Measurements from ENCODE around the gene SUV39H1.

Gene SUV39H1

DNA sequence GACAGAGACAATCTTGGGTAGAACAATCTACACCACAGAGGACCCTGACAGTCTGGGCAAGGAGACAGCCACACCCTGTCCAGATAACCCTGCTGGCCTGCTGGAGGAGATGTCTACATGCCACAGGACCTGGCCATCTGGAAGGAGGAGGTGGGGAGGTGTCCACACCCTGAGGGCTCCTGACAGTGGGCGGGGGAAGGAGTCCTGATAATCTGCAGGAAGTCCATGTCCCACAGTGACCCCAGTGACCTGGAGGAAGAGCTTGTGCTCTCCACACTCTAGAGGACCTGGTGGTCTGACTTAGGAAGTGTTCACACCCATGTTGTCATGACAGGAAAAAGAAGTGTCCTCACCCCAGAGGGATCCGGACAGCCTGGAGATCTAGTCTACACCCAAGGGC, 5.5 kb downstream of the SUV39H1 start:
- H2BK12ac ChIP-seq (ENCODE audit: low read length in 2 of 2), result no peak overlapping the region
- H3K9ac ChIP-seq (ENCODE audit: low read length), result no peak overlapping the region
- no peak overlapping the region for H3K14ac ChIP-seq (ENCODE audit: low read length in 2 of 2)
- peaks cover 2% of the 10 kb centered on the region for H3K4me1 ChIP-seq (ENCODE audit: control insufficient read depth, insufficient read depth, low read depth, low read length)
- H3K4ac ChIP-seq (ENCODE audit: low read depth in 1 of 2, low read length in 2 of 2), result no peak overlapping the region
- H3K4me2 ChIP-seq (ENCODE audit: low read length, poor library complexity, severe bottlenecking), result no peak overlapping the region
- no peak overlapping the region for H3K23ac ChIP-seq (ENCODE audit: low read length in 2 of 2)
- H3K18ac ChIP-seq (ENCODE audit: low read depth in 1 of 2, low read length in 2 of 2), result no peak overlapping the region
- H3K9me3 ChIP-seq (ENCODE audit: control insufficient read depth, low read length), result no peaks in the 10 kb centered on the region
- no peak overlapping the region for H4K8ac ChIP-seq (ENCODE audit: low read length)
- DNase-seq, result no peak
- no peak overlapping the region for H2BK120ac ChIP-seq (ENCODE audit: low read depth, low read length)
- peaks cover 34 to 58% of the 10 kb centered on the region in 2 experiments for H3K36me3 ChIP-seq (ENCODE audit: control insufficient read depth in 1 of 2, insufficient read depth in 2 of 2, low read depth in 1 of 2, low read length in 2 of 2)
- no peak overlapping the region for H4K91ac ChIP-seq (ENCODE audit: low read length)
- no peak overlapping the region for H2AK5ac ChIP-seq (ENCODE audit: low read length, severe bottlenecking)
- no peak overlapping the region for H3K4me3 ChIP-seq (ENCODE audit: insufficient read depth in 1 of 2, low read depth in 1 of 2, low read length in 2 of 2)
- no peak overlapping the region for H2BK15ac ChIP-seq (ENCODE audit: low read depth, poor library complexity, severe bottlenecking)
- WGBS, result 97% methylated on average over 2 of the region's 2 CpGs
- H3K79me1 ChIP-seq (replicated peaks; ENCODE audit: low read length, poor library complexity, severe bottlenecking), result peaks cover 38% of the 10 kb centered on the region
- H3K27me3 ChIP-seq (ENCODE audit: control insufficient read depth in 1 of 2, insufficient read depth in 1 of 2, low read length in 2 of 2), result peaks cover 0 to 10% of the 10 kb centered on the region in 2 experiments
- H3K27ac ChIP-seq (ENCODE audit: low read length, poor library complexity, severe bottlenecking), result no peak overlapping the region
- H2BK5ac ChIP-seq (ENCODE audit: low read depth, low read length, poor library complexity, severe bottlenecking), result no peak overlapping the region
- H2AFZ ChIP-seq (ENCODE audit: low read depth, low read length), result no peak overlapping the region

DNA sequence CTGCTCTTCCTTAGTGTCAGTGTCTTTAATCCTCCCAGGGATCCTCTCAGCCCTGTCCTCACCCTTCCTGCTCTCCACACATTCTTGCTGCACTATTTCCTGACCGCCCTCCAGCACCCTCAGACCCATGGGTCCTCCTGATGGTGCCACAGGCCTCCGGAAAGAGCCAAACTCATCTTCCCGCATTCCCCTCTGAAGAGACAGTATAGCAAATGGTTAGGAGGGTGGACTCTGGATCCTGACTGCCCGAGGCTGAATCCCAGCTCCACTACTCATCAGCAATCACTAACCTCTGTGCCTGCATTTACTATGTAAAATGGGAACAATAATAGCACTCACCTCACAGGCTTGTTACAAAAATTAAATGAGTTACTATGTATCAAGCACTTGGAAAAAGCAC, 6.2 kb downstream of the SUV39H1 start:
- Histone ChIP-seq H3K36me3 (ENCODE audit: control insufficient read depth in 1 of 2, insufficient read depth in 2 of 2, low read depth in 1 of 2, low read length in 2 of 2) (peaks cover 34 to 64% of the 10 kb centered on the region in 2 experiments), H3K4me1 (ENCODE audit: control insufficient read depth, insufficient read depth, low read depth, low read length) (no peaks in the 10 kb centered on the region), H3K4me3 (ENCODE audit: insufficient read depth in 1 of 2, low read depth in 1 of 2, low read length in 2 of 2) (no peak overlapping the region), H3K27me3 (ENCODE audit: control insufficient read depth in 1 of 2, insufficient read depth in 1 of 2, low read length in 2 of 2) (peaks cover 0 to 10% of the 10 kb centered on the region in 2 experiments), H2BK15ac (ENCODE audit: low read depth, poor library complexity, severe bottlenecking) (no peak overlapping the region), H3K79me1 (replicated peaks; ENCODE audit: low read length, poor library complexity, severe bottlenecking) (peaks cover 39% of the 10 kb centered on the region), H3K9me3 (ENCODE audit: control insufficient read depth, low read length) (no peaks in the 10 kb centered on the region), H4K91ac (ENCODE audit: low read length) (no peak overlapping the region), H2BK120ac (ENCODE audit: low read depth, low read length) (no peak overlapping the region), H3K4me2 (ENCODE audit: low read length, poor library complexity, severe bottlenecking) (no peak overlapping the region), H3K27ac (ENCODE audit: low read length, poor library complexity, severe bottlenecking) (no peak overlapping the region), H2AK5ac (ENCODE audit: low read length, severe bottlenecking) (no peak overlapping the region), H3K9ac (ENCODE audit: low read length) (no peak overlapping the region), H3K18ac (ENCODE audit: low read depth in 1 of 2, low read length in 2 of 2) (no peak overlapping the region), H2BK12ac (ENCODE audit: low read length in 2 of 2) (no peak overlapping the region), H3K23ac (ENCODE audit: low read length in 2 of 2) (no peak overlapping the region), H2AFZ (ENCODE audit: low read depth, low read length) (no peak overlapping the region), H3K4ac (ENCODE audit: low read depth in 1 of 2, low read length in 2 of 2) (no peak overlapping the region), H4K8ac (ENCODE audit: low read length) (no peak overlapping the region), H3K14ac (ENCODE audit: low read length in 2 of 2) (no peak overlapping the region), H2BK5ac (ENCODE audit: low read depth, low read length, poor library complexity, severe bottlenecking) (no peak overlapping the region)
- 100% methylated on average over 3 of the region's 4 CpGs for WGBS
- no peak for DNase-seq

DNA sequence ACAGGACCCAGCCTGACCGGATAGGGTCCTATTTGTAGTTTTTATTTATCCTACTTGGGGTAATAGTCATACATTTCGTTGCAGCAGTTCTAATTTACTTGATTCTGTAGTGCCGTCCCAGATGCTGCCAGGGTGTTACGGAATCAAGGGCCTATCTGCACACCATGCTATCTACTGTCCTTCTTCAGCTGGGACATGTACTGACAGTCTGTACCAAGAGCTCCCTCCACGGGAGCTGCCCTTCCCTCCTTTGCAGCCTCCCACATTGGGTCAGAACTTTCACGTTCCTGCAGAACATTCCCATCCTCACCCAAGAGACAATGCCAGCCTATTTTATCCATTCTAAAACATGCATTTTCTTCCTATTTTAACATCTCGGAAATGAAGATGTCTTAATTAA, 6.7 kb downstream of the SUV39H1 start:
- Histone ChIP-seq H3K79me1 (replicated peaks; ENCODE audit: low read length, poor library complexity, severe bottlenecking) (peaks cover 39% of the 10 kb centered on the region), H2AK5ac (ENCODE audit: low read length, severe bottlenecking) (no peak overlapping the region), H3K23ac (ENCODE audit: low read length in 2 of 2) (no peak overlapping the region), H3K18ac (ENCODE audit: low read depth in 1 of 2, low read length in 2 of 2) (no peak overlapping the region), H3K14ac (ENCODE audit: low read length in 2 of 2) (no peak overlapping the region), H2BK12ac (ENCODE audit: low read length in 2 of 2) (no peak overlapping the region), H3K4me3 (ENCODE audit: insufficient read depth in 1 of 2, low read depth in 1 of 2, low read length in 2 of 2) (no peak overlapping the region), H2BK120ac (ENCODE audit: low read depth, low read length) (no peak overlapping the region), H3K27me3 (ENCODE audit: control insufficient read depth in 1 of 2, insufficient read depth in 1 of 2, low read length in 2 of 2) (peaks cover 0 to 13% of the 10 kb centered on the region in 2 experiments), H4K91ac (ENCODE audit: low read length) (no peak overlapping the region), H3K9ac (ENCODE audit: low read length) (no peak overlapping the region), H4K8ac (ENCODE audit: low read length) (no peak overlapping the region), H2AFZ (ENCODE audit: low read depth, low read length) (no peak overlapping the region), H2BK15ac (ENCODE audit: low read depth, poor library complexity, severe bottlenecking) (no peak overlapping the region), H3K27ac (ENCODE audit: low read length, poor library complexity, severe bottlenecking) (no peak overlapping the region), H2BK5ac (ENCODE audit: low read depth, low read length, poor library complexity, severe bottlenecking) (no peak overlapping the region), H3K36me3 (ENCODE audit: control insufficient read depth in 1 of 2, insufficient read depth in 2 of 2, low read depth in 1 of 2, low read length in 2 of 2) (peaks cover 34 to 68% of the 10 kb centered on the region in 2 experiments), H3K4ac (ENCODE audit: low read depth in 1 of 2, low read length in 2 of 2) (no peak overlapping the region), H3K4me1 (ENCODE audit: control insufficient read depth, insufficient read depth, low read depth, low read length) (no peaks in the 10 kb centered on the region), H3K4me2 (ENCODE audit: low read length, poor library complexity, severe bottlenecking) (no peak overlapping the region), H3K9me3 (ENCODE audit: control insufficient read depth, low read length) (no peaks in the 10 kb centered on the region)
- whole genome bisulfite sequencing, result 91% methylated on average over 4 of the region's 7 CpGs
- DNase-seq, result no peak

DNA sequence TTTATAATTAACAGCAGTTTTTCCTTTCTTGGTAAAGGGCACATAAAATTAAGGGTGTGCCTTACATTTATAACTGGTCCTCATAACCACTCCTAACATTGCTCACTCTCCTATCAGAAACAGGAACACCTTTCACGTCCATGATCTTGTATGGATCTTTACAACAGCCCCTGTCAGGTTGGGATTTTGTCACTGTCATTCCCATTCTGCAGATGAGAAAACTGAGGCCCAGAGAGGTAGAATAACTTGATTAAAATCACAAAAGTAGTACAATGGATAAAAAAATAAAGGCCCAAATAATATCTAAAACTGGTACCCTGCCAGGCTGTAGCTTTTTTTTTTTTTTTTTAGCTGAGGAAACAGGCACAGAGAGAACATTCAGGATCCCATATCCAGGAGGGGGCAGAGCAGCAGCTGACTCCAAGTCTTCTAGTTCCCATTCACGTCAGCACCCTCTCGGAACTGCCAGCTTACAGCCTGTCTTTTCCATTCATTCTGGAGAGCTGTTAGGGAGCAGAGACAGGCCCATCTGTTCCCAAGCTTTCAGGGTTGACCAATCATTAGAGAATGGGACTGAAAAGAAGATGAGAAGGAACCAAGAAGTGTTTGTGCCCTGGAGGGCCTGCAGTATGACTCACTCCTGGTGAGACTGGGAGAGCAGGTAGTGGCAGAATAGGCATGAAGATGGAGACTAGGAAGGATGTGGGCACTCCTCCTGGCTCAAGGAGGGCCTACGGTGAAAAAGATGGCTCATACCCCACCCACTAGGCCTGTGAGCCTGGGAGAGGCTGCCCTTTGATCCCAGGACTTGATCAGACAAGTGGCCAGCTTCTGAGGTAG, 7.3 kb downstream of the SUV39H1 start:
- H2BK15ac ChIP-seq (ENCODE audit: low read depth, poor library complexity, severe bottlenecking), result no peak overlapping the region
- H3K27me3 ChIP-seq (ENCODE audit: control insufficient read depth in 1 of 2, insufficient read depth in 1 of 2, low read length in 2 of 2), result peaks cover 0 to 15% of the 10 kb centered on the region in 2 experiments
- H2AK5ac ChIP-seq (ENCODE audit: low read length, severe bottlenecking), result no peak overlapping the region
- no peak overlapping the region for H2BK12ac ChIP-seq (ENCODE audit: low read length in 2 of 2)
- H3K27ac ChIP-seq (ENCODE audit: low read length, poor library complexity, severe bottlenecking), result no peak overlapping the region
- no peaks in the 10 kb centered on the region for H3K4me1 ChIP-seq (ENCODE audit: control insufficient read depth, insufficient read depth, low read depth, low read length)
- WGBS, result 77% methylated on average over 4 of the region's 4 CpGs
- H4K8ac ChIP-seq (ENCODE audit: low read length), result no peak overlapping the region
- no peak overlapping the region for H3K4me3 ChIP-seq (ENCODE audit: insufficient read depth in 1 of 2, low read depth in 1 of 2, low read length in 2 of 2)
- DNase-seq, result peak; percentile 36
- peaks cover 34 to 73% of the 10 kb centered on the region in 2 experiments for H3K36me3 ChIP-seq (ENCODE audit: control insufficient read depth in 1 of 2, insufficient read depth in 2 of 2, low read depth in 1 of 2, low read length in 2 of 2)
- H2AFZ ChIP-seq (ENCODE audit: low read depth, low read length), result no peak overlapping the region
- no peak overlapping the region for H3K4me2 ChIP-seq (ENCODE audit: low read length, poor library complexity, severe bottlenecking)
- H2BK120ac ChIP-seq (ENCODE audit: low read depth, low read length), result no peak overlapping the region
- H3K79me1 ChIP-seq (replicated peaks; ENCODE audit: low read length, poor library complexity, severe bottlenecking), result peaks cover 34% of the 10 kb centered on the region
- no peak overlapping the region for H3K9ac ChIP-seq (ENCODE audit: low read length)
- H3K4ac ChIP-seq (ENCODE audit: low read depth in 1 of 2, low read length in 2 of 2), result no peak overlapping the region
- no peaks in the 10 kb centered on the region for H3K9me3 ChIP-seq (ENCODE audit: control insufficient read depth, low read length)
- H3K23ac ChIP-seq (ENCODE audit: low read length in 2 of 2), result no peak overlapping the region
- no peak overlapping the region for H3K18ac ChIP-seq (ENCODE audit: low read depth in 1 of 2, low read length in 2 of 2)
- no peak overlapping the region for H2BK5ac ChIP-seq (ENCODE audit: low read depth, low read length, poor library complexity, severe bottlenecking)
- no peak overlapping the region for H3K14ac ChIP-seq (ENCODE audit: low read length in 2 of 2)
- H4K91ac ChIP-seq (ENCODE audit: low read length), result no peak overlapping the region
